Liver (tissue), 9 donors: Measurements from ENCODE around the gene COMMD4. TPM values are rescaled to one million over a fixed set of nuclear protein-coding genes. Genes with fewer than 3 reads are reported as not detected.

ENCODE experiments used
- DNase-seq: peaks from one replicate; pipeline ENCODE4 v3.0.0-alpha.2; 2017; ENCODE audit warnings: low spot score
- H3K27ac ChIP-seq, 2 donors: one replicate each; pipeline ENCODE4 v1.7.0; 2013; ENCODE audit warnings: inconsistent platforms in 2 of 2, low read length in 2 of 2, control low read depth in 1 of 2, low read depth in 1 of 2, mild to moderate bottlenecking in 1 of 2
- H3K27me3 ChIP-seq, 4 donors: one replicate each; pipeline versions ENCODE4 v1.6.1 to v1.7.0; 2013; ENCODE audit warnings: low read length in 3 of 4, inconsistent platforms in 1 of 4, mild to moderate bottlenecking in 1 of 4, moderate library complexity in 1 of 4; ENCODE audit not compliant: control insufficient read depth in 4 of 4, insufficient read depth in 4 of 4
- H3K36me3 ChIP-seq, 4 donors: one replicate each; pipeline versions ENCODE4 v1.6.1 to v1.7.0; 2013; ENCODE audit warnings: low read length in 3 of 4, mild to moderate bottlenecking in 3 of 4, low read depth in 1 of 4, moderate library complexity in 1 of 4; ENCODE audit not compliant: control insufficient read depth in 4 of 4, insufficient read depth in 3 of 4
- H3K4me1 ChIP-seq, 4 donors: one replicate each; pipeline versions ENCODE4 v1.6.1 to v1.7.0; 2013; ENCODE audit warnings: low read length in 3 of 4, mild to moderate bottlenecking in 3 of 4, moderate library complexity in 1 of 4; ENCODE audit not compliant: control insufficient read depth in 4 of 4, insufficient read depth in 4 of 4
- H3K4me3 ChIP-seq, 3 donors: one replicate each; pipeline versions ENCODE4 v1.6.1 to v1.7.0; 2013; ENCODE audit warnings: low read length in 3 of 3, control low read depth in 1 of 3, low read depth in 1 of 3, mild to moderate bottlenecking in 1 of 3
- H3K9ac ChIP-seq, 2 donors: one replicate each; pipeline ENCODE4 v1.7.0; 2013; ENCODE audit warnings: low read length in 2 of 2, mild to moderate bottlenecking in 2 of 2, moderate library complexity in 2 of 2, control low read depth in 1 of 2, low read depth in 1 of 2
- H3K9me3 ChIP-seq, 4 donors: one replicate each; pipeline versions ENCODE4 v1.6.1 to v1.7.0; 2013; ENCODE audit warnings: low read length in 3 of 4; ENCODE audit not compliant: control insufficient read depth in 4 of 4
- ATF3 ChIP-seq: IDR thresholded peaks from 2 replicates; pipeline ENCODE4 v1.6.1; 2016; ENCODE audit warnings: antibody characterized with exemption
- CTCF ChIP-seq: fragments of 150-350 bp; IDR thresholded peaks from 2 replicates; pipeline ENCODE4 v1.5.1; 2017; ENCODE audit warnings: improper control_type of control experiment, low read depth, low read length; ENCODE audit not compliant: missing input control
- EGR1 ChIP-seq, 2 donors: IDR thresholded peaks; 2 replicates each; pipeline ENCODE4 v1.6.1; 2016 to 2018; ENCODE audit warnings: antibody characterized with exemption in 2 of 2, low read depth in 2 of 2
- FOXA1 ChIP-seq: IDR thresholded peaks from 2 replicates; pipeline ENCODE4 v1.6.1; 2016; ENCODE audit warnings: antibody characterized with exemption
- FOXA2 ChIP-seq: IDR thresholded peaks from 2 replicates; pipeline ENCODE4 v1.6.1; 2016; ENCODE audit warnings: antibody characterized with exemption
- GABPA ChIP-seq, 2 donors: IDR thresholded peaks in 1 of 2; conservative IDR thresholded peaks in 1 of 2; 2 replicates each; pipeline ENCODE4 v1.6.1; 2016; ENCODE audit warnings: antibody characterized with exemption in 2 of 2, mild to moderate bottlenecking in 1 of 2, moderate library complexity in 1 of 2
- HNF4A ChIP-seq, 2 donors: conservative IDR thresholded peaks; 2 replicates each; pipeline ENCODE4 v1.6.1; 2016; ENCODE audit warnings: antibody characterized with exemption in 2 of 2, mild to moderate bottlenecking in 2 of 2
- HNF4G ChIP-seq: IDR thresholded peaks from 2 replicates; pipeline ENCODE4 v1.6.1; 2016; ENCODE audit warnings: antibody characterized with exemption
- JUND ChIP-seq, 2 donors: IDR thresholded peaks; 2 replicates each; pipeline ENCODE4 v1.6.1; 2016; ENCODE audit warnings: antibody characterized with exemption in 2 of 2
- MAX ChIP-seq: IDR thresholded peaks from 2 replicates; pipeline ENCODE4 v1.6.1; 2016; ENCODE audit warnings: antibody characterized with exemption
- NR2F2 ChIP-seq: IDR thresholded peaks from 2 replicates; pipeline ENCODE4 v1.6.1; 2016; ENCODE audit warnings: antibody characterized with exemption
- RAD21 ChIP-seq, 2 donors: IDR thresholded peaks; 2 replicates each; pipeline ENCODE4 v1.6.1; 2016; ENCODE audit warnings: antibody characterized with exemption in 2 of 2, mild to moderate bottlenecking in 2 of 2
- RXRA ChIP-seq, 2 donors: IDR thresholded peaks; 2 replicates each; pipeline ENCODE4 v1.6.1; 2017 to 2018; ENCODE audit warnings: antibody characterized with exemption in 2 of 2, mild to moderate bottlenecking in 1 of 2
- SP1 ChIP-seq: IDR thresholded peaks from 2 replicates; pipeline ENCODE4 v1.6.1; 2018; ENCODE audit warnings: antibody characterized with exemption, mild to moderate bottlenecking
- TAF1 ChIP-seq: conservative IDR thresholded peaks from 2 replicates; pipeline ENCODE4 v1.6.1; 2016; ENCODE audit warnings: antibody characterized with exemption, mild to moderate bottlenecking
- YY1 ChIP-seq: IDR thresholded peaks from 2 replicates; pipeline ENCODE4 v1.6.1; 2016; ENCODE audit warnings: antibody characterized with exemption, mild to moderate bottlenecking
- WGBS: extraction: QIAGEN DNeasy Blood & Tissue Kit; methylation state at CpG from one replicate; pipeline ENCODE4 v1.1.7; 2013; 5-methylcytosine and 5-hydroxymethylcytosine counted together
- polyA plus RNA-seq, 2 donors: library from polyadenylated mRNA; stranded (reverse) in 1 of 2; unstranded in 1 of 2; fragments of 200-250 nt in 1 of 2; fragments of >200 nt in 1 of 2; fragmentation: Nextera tagmentation in 1 of 2; extraction: Ambion mirVana in 1 of 2; gene quantifications; one replicate each; pipeline versions ENCODE4 v1.2.1 to v1.2.3, GENCODE V29; 2013 to 2015
- total RNA-seq, 2 donors: library from RNA; depleted of rRNA; stranded (reverse); fragments of >200 nt; gene quantifications; one replicate each; pipeline ENCODE4 v1.2.3, GENCODE V29; 2014
- donor health status: healthy.
- donor health status: healthy.
- donor health status: healthy.
- donor health status: healthy.
- donor health status: healthy.

Gene COMMD4
- total and polyA plus RNA-seq, 4 donors, result 21.2 to 56.0 (median 37.3) TPM

- H3K27me3 ChIP-seq, result no peaks in the 10 kb centered on the region
- H3K9ac ChIP-seq, result no peak overlapping the region
- 45% methylated on average over 7 of the region's 7 CpGs for WGBS
- H3K4me3 ChIP-seq, result no peak overlapping the region
- no peak overlapping the region for H3K27ac ChIP-seq
- H3K9me3 ChIP-seq, result no peaks in the 10 kb centered on the region
- DNase-seq, result no peak
- H3K4me1 ChIP-seq, result peaks cover 7 to 25% (median 18%) of the 10 kb centered on the region in 4 donors
- peaks cover 6 to 27% (median 12%) of the 10 kb centered on the region in 4 donors for H3K36me3 ChIP-seq
- TF ChIP-seq SP1 (peak; percentile 76), CTCF (no peak), NR2F2 (peak; percentile 90), FOXA2 (no peak), JUND (IDR thresholded peaks at IDR 0.05) (no peak), TAF1 (no peak), YY1 (no peak), HNF4G (peak; percentile 86), RAD21 (IDR thresholded peaks at IDR 0.05) (no peak), EGR1 (IDR thresholded peaks at IDR 0.05; ENCODE audit: low read depth in 2 of 2) (no peak), HNF4A (conservative IDR thresholded peaks at IDR 0.05) (peak; percentile 98), RXRA (IDR thresholded peaks at IDR 0.05) (peak; percentile 82 to 84)
Measured at GRCh38 chr15:75353604-75354003, 17.7 kb downstream of the COMMD4 start.

DNA sequence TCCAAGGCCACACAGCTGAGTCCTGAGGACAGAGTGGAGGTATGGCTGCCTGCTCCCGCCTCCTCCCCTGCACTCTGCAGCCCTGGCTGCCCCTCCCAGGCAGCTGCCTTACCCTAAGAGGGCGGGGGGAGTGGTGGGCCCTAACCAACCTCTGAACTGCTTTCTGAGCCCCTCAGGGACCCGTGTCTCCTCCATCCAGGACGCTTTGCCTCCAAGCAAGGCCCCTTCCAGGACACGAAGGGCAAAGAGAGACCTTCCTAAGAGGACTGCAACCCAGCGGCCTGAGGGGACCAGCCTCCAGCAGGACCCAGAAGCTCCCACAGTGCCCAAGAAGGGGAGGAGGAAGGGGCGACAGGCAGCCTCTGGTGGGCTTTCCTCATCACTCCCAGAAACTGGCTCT, 18.6 kb downstream of the COMMD4 start:
- no peaks in the 10 kb centered on the region for H3K9me3 ChIP-seq
- no peak for DNase-seq
- H3K4me3 ChIP-seq, result no peak overlapping the region
- TF ChIP-seq FOXA2 (no peak), SP1 (no peak), EGR1 (IDR thresholded peaks at IDR 0.05; ENCODE audit: low read depth in 2 of 2) (no peak), MAX (no peak), YY1 (no peak), RAD21 (IDR thresholded peaks at IDR 0.05) (no peak), TAF1 (no peak), FOXA1 (no peak), NR2F2 (no peak), HNF4A (conservative IDR thresholded peaks at IDR 0.05) (no peak)
- no peak overlapping the region for H3K27ac ChIP-seq
- peaks cover 6 to 34% (median 16%) of the 10 kb centered on the region in 4 donors for H3K36me3 ChIP-seq
- WGBS, result 91% methylated on average over 7 of the region's 7 CpGs
- H3K4me1 ChIP-seq, result peaks cover 7 to 18% (median 15%) of the 10 kb centered on the region in 4 donors
- no peaks in the 10 kb centered on the region for H3K27me3 ChIP-seq
- no peak overlapping the region for H3K9ac ChIP-seq

- H3K4me1 ChIP-seq, result peaks cover 7 to 18% (median 15%) of the 10 kb centered on the region in 4 donors
- no peak for TF ChIP-seq RAD21 (IDR thresholded peaks at IDR 0.05)
- no peak for TF ChIP-seq GABPA (IDR thresholded peaks at IDR 0.05 in 1 of 2, conservative IDR thresholded peaks at IDR 0.05 in 1 of 2)
- no peak for TF ChIP-seq HNF4G
- no peak for TF ChIP-seq TAF1
- no peak for TF ChIP-seq EGR1 (IDR thresholded peaks at IDR 0.05; ENCODE audit: low read depth in 2 of 2)
- TF ChIP-seq FOXA2, result no peak
- TF ChIP-seq MAX, result no peak
- no peak for TF ChIP-seq CTCF
- no peak for TF ChIP-seq ATF3
- TF ChIP-seq SP1, result no peak
- no peak overlapping the region for H3K4me3 ChIP-seq
- no peak overlapping the region for H3K9ac ChIP-seq
- DNase-seq, result no peak
- peaks cover 7 to 43% (median 18%) of the 10 kb centered on the region in 4 donors for H3K36me3 ChIP-seq
- no peaks in the 10 kb centered on the region for H3K27me3 ChIP-seq
- no peak overlapping the region for H3K27ac ChIP-seq
- no peaks in the 10 kb centered on the region for H3K9me3 ChIP-seq
- WGBS, result 97% methylated on average over 4 of the region's 4 CpGs
Measured at GRCh38 chr15:75355369-75355768, 19.5 kb downstream of the COMMD4 start.
